Upper lobe of left lung (tissue), 6 donors: Measurements from ENCODE around the gene MAP2K7. TPM values are rescaled to one million over a fixed set of nuclear protein-coding genes. Genes with fewer than 3 reads are reported as not detected.
A peak's percentile ranks its signal among the peaks of the same experiment; 100 is the strongest.

Source experiments
- ATAC-seq, 2 donors: fragments of 200-7000 bp; cut with Tn5 transposase; one replicate each; pipeline ENCODE4 v1.9.1; 2022; ENCODE audit warnings: mild to moderate bottlenecking in 2 of 2, moderate library complexity in 2 of 2; ENCODE audit not compliant: low FRiP score in 2 of 2
- DNase-seq, 2 donors: peaks; one replicate each; pipeline ENCODE4 v3.0.0-alpha.2; 2019 to 2020
- H3K27ac ChIP-seq, 4 donors: fragments of 200-600 bp; sonication (generic); one replicate each; pipeline ENCODE4 v1.5.1; 2016 to 2019
- H3K27me3 ChIP-seq, 4 donors: fragments of 200-600 bp; sonication (generic); one replicate each; pipeline ENCODE4 v1.5.1; 2017 to 2019
- H3K36me3 ChIP-seq, 4 donors: fragments of 200-600 bp; sonication (generic); one replicate each; pipeline ENCODE4 v1.5.1; 2016 to 2019
- H3K4me1 ChIP-seq, 4 donors: fragments of 200-600 bp; sonication (generic); one replicate each; pipeline ENCODE4 v1.5.1; 2018 to 2019
- H3K4me3 ChIP-seq, 4 donors: fragments of 200-600 bp; sonication (generic); one replicate each; pipeline ENCODE4 v1.5.1; 2017 to 2019; ENCODE audit warnings: mild to moderate bottlenecking in 2 of 4, moderate library complexity in 1 of 4
- H3K9me3 ChIP-seq, 4 donors: fragments of 200-600 bp; sonication (generic); one replicate each; pipeline ENCODE4 v1.5.1; 2018 to 2019
- CTCF ChIP-seq, 6 experiments: fragments of 450-650 bp in 4 of 6; fragments of 200-600 bp in 2 of 6; sonication (generic) in 2 of 6; IDR thresholded peaks; one replicate each; pipeline ENCODE4 v1.5.1; 2016 to 2019; ENCODE audit warnings: antibody characterized with exemption in 6 of 6
- EP300 ChIP-seq, 4 donors: sonication (generic); formaldehyde crosslinking; IDR thresholded peaks; one replicate each; pipeline ENCODE4 v1.5.1; 2017; ENCODE audit warnings: antibody characterized with exemption in 4 of 4, control low read depth in 2 of 4
- POLR2A ChIP-seq, 4 donors: fragments of 450-650 bp; IDR thresholded peaks; one replicate each; pipeline ENCODE4 v1.5.1; 2016 to 2017; ENCODE audit warnings: antibody characterized with exemption in 4 of 4, mild to moderate bottlenecking in 2 of 4
- POLR2AphosphoS5 ChIP-seq, 2 donors: sonication (generic); formaldehyde crosslinking; IDR thresholded peaks; one replicate each; pipeline ENCODE4 v1.5.1; 2017; ENCODE audit warnings: antibody characterized with exemption in 2 of 2
- WGBS, 2 donors: methylation state at CpG; one replicate each; pipeline ENCODE4 v1.1.5; 2017 to 2018; 5-methylcytosine and 5-hydroxymethylcytosine counted together
- total RNA-seq, 6 donors: library from RNA; depleted of rRNA in 4 of 6; stranded (reverse); fragments of >200 nt in 4 of 6; gene quantifications; one replicate each; pipeline versions ENCODE4 v1.1.0 to v1.2.1, GENCODE V29; 2016 to 2021
- donor health status: DM: no; HTN: no; CAD: no; lungs with moderate emphysema.
- donor health status: DM: no; HTN: yes; CAD: no; lungs with severe emphysema.

Gene MAP2K7
- total RNA-seq, 6 donors from 2014 or later = 21.1 to 61.8 (median 33.0) TPM

- Histone ChIP-seq H3K36me3 (no peaks in the 10 kb centered on the region), H3K27ac (peak overlapping the region in 1 of 4 donors; percentile 77), H3K27me3 (peaks cover 0 to 30% (median 15%) of the 10 kb centered on the region in 4 donors), H3K4me3 (peak overlapping the region in 3 of 4 donors; percentile 52 to 55 (median 54)), H3K9me3 (no peaks in the 10 kb centered on the region), H3K4me1 (peaks cover 45 to 74% (median 48%) of the 10 kb centered on the region in 4 donors)
- TF ChIP-seq POLR2AphosphoS5 (IDR thresholded peaks at IDR 0.05) = no peak
- TF ChIP-seq CTCF (IDR thresholded peaks at IDR 0.05) = no peak
- no peak for TF ChIP-seq EP300 (IDR thresholded peaks at IDR 0.05)
- TF ChIP-seq POLR2A (IDR thresholded peaks at IDR 0.05) = no peak
- WGBS, 2 donors = 41 to 55% methylated on average over 5 to 13 of the region's 30 CpGs
- DNase-seq (peak in 1 of 2 donors; percentile 41), ATAC-seq (peak in 1 of 2 donors; percentile 0)
These were observed 33.7 kb upstream of the MAP2K7 start for GRCh38 chr19:7869910-7870511.

- ATAC-seq (peak in 1 of 2 donors; percentile 38), DNase-seq (peak in 1 of 2 donors; percentile 64)
- peak overlapping the region in 1 of 4 donors; percentile 57 for H3K27ac ChIP-seq
- H3K36me3 ChIP-seq = no peaks in the 10 kb centered on the region
- no peak overlapping the region for H3K4me3 ChIP-seq
- TF ChIP-seq CTCF (IDR thresholded peaks at IDR 0.05) (no peak), POLR2AphosphoS5 (IDR thresholded peaks at IDR 0.05) (no peak), POLR2A (IDR thresholded peaks at IDR 0.05) (no peak), EP300 (IDR thresholded peaks at IDR 0.05) (no peak)
- H3K4me1 ChIP-seq = peaks cover 45 to 67% (median 48%) of the 10 kb centered on the region in 4 donors
- WGBS, 2 donors = 48 to 62% methylated on average over 10 to 11 of the region's 11 CpGs
- H3K27me3 ChIP-seq = peaks cover 0 to 30% (median 16%) of the 10 kb centered on the region in 4 donors
- H3K9me3 ChIP-seq = no peaks in the 10 kb centered on the region
These were observed 32.9 kb upstream of the MAP2K7 start for GRCh38 chr19:7870571-7871436.

GRCh38 chr19:7871437-7872305 is 32.0 kb upstream of the MAP2K7 start:
- Histone ChIP-seq H3K36me3 (no peaks in the 10 kb centered on the region), H3K27ac (peak overlapping the region; percentile 17 to 67 (median 40)), H3K27me3 (peaks cover 0 to 30% (median 16%) of the 10 kb centered on the region in 4 donors), H3K9me3 (no peaks in the 10 kb centered on the region), H3K4me3 (peak overlapping the region in 3 of 4 donors; percentile 14 to 33 (median 21)), H3K4me1 (peaks cover 45 to 67% (median 48%) of the 10 kb centered on the region in 4 donors)
- ATAC-seq (peak; percentile 70 to 81), DNase-seq (peak; percentile 97)
- TF ChIP-seq POLR2AphosphoS5 (IDR thresholded peaks at IDR 0.05) (no peak), EP300 (IDR thresholded peaks at IDR 0.05) (no peak), POLR2A (IDR thresholded peaks at IDR 0.05) (no peak), CTCF (IDR thresholded peaks at IDR 0.05) (no peak)
- whole genome bisulfite sequencing, 2 donors = 5 to 7% methylated on average over 33 of the region's 33 CpGs

GRCh38 chr19:7872306-7873204 is 31.1 kb upstream of the MAP2K7 start:
- Histone ChIP-seq H3K27ac (peak overlapping the region in 1 of 4 donors; percentile 67), H3K36me3 (no peaks in the 10 kb centered on the region), H3K27me3 (peaks cover 0 to 30% (median 13%) of the 10 kb centered on the region in 4 donors), H3K4me3 (peak overlapping the region in 2 of 4 donors; percentile 21 to 33), H3K9me3 (no peaks in the 10 kb centered on the region), H3K4me1 (peaks cover 45 to 67% (median 48%) of the 10 kb centered on the region in 4 donors)
- TF ChIP-seq POLR2AphosphoS5 (IDR thresholded peaks at IDR 0.05) = no peak
- TF ChIP-seq EP300 (IDR thresholded peaks at IDR 0.05) = no peak
- ATAC-seq (no peak), DNase-seq (peak in 1 of 2 donors; percentile 83)
- 53 to 59% methylated on average over 19 to 35 of the region's 47 CpGs for WGBS, 2 donors
